HG02938 (cell line): ENCODE data around the gene AGTPBP1.
"Not testable (repeated sequence)": the region's sequence is repeated elsewhere in the genome, so short reads cannot be mapped to it uniquely, and the experiment has no call there.

Source experiments
- ATAC-seq: cut with Tn5 transposase; IDR thresholded peaks from one replicate; pipeline ENCODE4 v1.9.1; 2021; ENCODE audit warnings: mild to moderate bottlenecking, moderate library complexity; ENCODE audit not compliant: unreplicated experiment

The AGTPBP1 gene

DNA sequence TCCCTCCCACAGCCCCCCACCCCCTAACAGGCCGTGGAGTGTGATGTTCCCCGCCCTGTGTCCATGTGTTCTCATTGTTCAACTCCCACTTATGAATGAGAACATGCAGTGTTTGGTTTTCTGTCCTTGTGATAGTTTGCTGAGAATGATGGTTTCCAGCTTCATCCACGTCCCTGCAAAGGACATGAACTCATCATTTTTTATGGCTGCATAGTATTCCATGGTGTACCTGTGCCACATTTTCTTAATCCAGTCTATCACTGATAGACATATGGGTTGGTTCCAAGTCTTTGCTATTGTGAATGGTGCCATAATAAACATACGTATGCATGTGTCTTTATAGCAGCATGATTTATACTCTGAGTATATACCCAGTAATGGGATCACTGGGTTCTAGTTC, 23.9 kb downstream of the AGTPBP1 start:
- not testable (repeated sequence) for ATAC-seq

DNA sequence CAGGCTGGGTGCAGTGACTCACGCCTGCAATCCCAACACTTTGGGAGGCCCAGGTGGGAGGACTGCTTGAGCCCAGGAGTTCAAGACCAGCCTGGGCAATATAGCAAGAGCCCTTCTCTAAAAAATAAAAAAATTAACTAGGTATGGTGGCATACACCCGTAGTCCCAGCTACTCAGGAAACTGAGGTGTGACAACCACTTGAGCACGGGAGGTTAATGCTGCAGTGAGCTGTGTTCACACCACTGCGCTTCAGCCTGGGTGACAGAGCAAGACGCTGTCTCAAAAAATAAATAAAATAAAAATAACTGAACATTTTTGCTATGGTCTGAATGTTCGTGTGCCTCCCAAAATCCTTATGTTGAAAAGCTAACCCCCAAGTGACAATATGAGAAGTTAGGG, 24.5 kb downstream of the AGTPBP1 start:
- ATAC-seq: no peak

DNA sequence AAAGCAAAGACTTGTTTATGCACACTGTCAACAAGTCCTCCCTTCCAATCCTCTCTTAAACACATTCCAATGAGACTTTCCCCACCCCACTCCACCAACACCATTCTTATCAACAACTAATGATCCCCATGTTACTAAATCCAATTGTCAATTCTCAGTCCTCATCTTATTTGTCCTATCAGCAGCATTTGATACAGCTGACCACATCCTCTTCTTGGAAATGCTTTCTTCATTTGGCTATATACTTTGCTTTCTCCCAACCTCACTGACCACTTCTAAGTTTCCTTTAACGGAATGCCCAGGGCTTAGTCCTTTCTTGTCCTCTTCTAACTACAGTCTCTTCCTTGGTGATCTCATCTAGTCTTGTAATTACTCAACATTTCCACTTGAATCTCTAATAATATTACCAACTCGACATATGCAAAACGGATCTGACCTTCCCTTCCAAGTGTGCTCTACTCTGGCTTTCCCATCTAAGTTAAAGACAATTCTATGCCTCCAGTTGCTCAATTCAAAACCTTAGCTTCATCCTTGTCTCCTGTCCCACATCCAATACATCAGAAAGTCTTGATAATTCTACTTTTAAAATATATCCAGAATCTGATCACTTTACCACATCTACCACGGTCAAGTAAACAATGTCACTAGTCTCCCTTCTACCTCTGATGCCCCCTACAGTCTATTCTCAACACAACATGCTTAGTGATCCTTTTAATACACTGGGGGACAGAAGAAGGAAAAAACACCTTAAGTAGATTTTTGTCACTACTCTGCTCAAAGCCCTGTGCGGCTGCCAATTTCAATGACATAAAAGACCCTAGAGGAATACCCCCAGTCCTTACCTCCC, 25.5 kb downstream of the AGTPBP1 start:
- ATAC-seq: peak; percentile 79

DNA sequence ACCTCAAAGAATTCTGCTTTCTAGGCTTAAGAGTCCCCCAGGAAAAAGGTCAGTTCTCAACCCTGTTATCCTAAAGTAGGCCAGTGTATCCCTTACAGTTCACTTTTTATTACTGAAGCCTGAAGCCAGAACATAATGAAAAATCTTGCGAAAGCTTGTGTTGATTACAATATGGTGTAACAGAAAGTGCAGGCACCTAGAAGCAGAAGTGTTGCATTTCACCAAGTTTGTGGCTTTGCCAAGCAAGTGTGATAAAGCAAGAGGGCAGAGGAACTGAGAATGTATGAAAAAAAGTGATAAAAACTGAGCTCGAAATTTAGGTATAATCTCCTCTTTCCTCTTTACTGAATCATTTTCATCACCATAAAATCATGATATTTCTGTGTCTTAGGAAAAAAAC, 26.2 kb downstream of the AGTPBP1 start:
- ATAC-seq: peak; percentile 71

DNA sequence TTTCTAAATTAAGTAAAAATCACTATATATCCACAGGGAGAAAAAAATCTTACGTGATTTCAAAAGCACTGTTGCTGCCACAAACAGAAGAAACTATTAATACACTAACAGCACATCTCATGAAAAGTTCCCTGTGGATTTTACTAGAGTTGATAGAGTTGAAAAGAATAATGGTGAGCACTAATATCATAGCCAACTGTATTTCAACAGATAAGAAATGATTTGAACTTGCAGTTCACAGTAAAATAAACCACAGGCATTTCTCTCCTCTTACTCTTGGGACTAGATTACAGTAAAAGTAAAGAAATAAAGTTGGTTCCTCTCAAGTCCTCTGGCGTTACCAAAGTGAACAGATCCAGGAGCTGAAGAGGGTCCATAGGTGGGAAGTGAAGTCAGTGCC, 27.9 kb downstream of the AGTPBP1 start:
- ATAC-seq: no peak

DNA sequence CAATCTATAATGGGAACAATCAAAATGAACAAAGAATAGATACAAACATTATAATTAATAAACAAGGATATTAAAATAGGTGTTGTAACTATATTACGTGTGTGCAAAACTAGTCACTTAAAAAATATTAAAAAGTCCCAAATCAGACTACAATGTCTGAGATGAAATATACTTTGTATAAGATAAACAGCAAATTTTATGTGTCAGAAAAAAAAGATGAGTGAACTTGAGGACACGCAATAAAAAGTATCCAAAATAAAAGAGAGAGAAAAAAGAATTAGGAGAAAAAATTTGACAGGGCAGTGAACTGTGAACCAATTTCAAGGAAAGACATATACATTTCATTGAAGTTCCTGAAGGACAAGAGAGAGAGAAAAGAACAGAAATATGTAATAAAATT, 37.0 kb downstream of the AGTPBP1 start:
- ATAC-seq: no peak

DNA sequence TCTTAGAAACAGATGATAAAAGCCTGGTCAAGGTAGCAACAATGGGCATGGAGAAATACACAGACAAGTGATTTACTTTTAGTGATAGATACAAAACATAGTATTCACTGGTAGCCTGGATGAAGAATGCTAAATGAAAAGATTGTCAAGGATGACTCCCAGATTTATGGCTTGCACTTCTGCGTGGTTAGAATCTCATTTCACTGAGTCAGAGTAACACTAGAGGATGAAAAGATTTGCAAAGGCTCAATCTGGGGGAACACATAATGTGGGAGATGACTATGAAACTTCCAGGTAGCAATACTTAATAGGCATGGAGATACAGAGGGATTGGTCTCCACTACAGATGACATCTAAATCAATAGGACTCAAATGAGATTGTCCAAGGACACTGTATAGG, 38.4 kb downstream of the AGTPBP1 start:
- ATAC-seq: no peak

DNA sequence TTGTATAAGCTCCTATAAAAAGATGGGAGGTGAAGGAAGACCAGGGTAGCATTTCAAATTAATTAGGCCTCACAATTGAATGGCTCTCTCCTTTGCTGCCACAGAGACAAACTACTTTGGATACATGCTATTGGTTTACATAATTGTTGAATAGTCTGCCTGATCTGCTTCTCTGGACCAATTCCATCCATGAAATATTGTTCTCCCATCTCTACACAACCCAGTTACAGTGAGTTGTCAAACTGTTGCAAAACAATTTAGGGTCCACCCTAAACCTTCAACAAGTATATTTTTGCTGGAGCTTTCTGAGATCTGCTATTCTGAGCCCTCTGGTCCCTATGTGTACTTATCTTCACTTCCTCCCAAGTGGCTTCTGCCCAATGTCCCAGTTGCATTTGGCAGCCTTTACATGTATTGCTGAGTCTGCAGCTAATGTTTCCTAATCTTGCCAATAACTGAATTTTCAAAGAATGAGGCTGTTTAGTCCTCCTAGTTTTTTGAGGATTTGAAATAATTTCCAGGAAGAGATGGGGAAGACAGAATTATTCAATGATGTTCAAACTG, 38.9 kb downstream of the AGTPBP1 start:
- ATAC-seq: no peak

DNA sequence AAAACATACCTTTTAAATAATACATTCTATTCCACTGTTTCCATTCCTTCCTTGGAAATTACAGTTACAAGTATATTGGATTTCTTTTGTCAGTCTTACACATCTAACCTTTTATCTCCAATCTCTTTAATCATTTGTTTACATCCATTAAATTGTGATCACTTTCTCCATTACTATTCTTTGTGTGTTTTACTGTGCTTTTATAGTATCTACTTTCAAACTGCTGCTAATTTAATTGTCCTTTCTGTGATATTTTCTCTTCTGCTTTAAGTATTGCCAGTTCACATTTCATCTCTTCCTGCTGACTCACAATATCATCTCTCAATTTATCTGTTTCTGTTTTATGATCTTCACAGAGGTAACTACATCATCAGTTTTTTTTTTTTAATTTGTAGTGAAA, 39.6 kb downstream of the AGTPBP1 start:
- no peak for ATAC-seq

DNA sequence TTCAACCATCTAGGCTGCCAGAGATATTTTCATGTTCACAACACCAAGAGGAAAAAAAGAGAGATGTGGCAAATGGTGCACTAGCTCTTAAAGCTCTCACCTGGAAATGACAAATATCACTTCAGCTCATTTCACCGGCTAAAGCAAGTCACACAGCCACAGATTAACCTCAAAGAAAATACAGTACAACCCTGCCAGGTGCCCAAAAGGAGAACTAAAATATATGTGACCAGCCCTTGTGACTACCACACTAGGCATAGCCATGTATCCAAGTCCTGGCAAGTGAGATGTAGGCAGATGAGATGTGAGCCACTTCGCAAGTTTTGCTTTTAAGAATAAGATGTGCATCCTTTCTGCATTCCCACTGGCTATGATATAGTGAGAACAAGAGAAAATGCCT, 41.4 kb downstream of the AGTPBP1 start:
- no peak for ATAC-seq

DNA sequence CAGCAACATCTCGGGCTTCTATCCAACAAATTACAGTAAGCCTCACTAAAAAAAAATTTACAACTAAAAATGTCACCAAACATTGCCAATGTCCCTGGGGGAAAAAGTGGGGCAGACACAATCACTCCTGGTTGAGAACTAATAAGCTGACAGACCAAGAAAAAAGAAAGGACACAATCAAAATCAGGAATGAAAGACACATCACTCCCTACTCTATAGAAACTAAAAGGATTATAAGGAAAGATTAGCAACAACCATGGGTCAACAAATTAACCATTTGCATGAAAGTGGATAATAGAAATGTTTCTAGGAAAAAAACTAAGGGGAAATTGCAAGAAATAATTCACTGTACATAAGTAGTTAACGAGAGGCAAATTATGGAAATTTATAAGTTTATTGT, 53.4 kb downstream of the AGTPBP1 start:
- ATAC-seq: no peak

DNA sequence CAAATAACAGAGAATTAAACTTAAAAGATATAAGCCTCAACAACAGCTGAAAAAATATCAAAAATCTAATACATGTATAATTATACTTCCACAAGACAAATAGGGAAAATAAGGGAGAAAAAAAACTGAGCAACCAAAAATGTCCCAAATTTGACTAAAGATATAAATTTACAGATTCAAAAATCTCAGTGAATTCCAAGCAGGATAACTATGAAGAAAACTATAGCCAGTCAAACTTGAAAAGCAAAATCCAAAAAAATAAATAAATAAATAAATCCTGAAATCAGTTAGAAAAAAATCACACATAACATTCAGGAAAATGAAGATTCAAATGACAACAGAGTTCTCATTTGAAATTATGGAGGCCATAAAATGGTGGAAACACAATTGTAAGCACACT, 56.7 kb downstream of the AGTPBP1 start:
- ATAC-seq: no peak

DNA sequence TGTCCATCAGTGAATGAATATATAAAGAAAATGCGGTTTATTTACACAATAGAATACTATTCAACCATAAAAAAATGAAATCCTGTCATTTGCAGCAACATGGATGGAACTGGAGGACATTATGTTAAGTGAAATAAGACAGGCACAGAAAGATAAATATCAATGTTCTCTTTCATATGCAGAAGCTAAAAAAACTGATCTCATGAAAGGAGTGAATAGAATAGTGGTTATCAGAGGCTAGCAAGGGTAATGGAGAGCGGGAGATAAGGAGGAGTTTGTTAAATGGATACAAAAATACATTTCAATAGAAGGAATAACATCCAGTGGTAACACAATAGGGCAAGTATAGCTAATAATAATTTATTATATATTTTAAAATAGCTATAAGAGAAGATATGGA, 65.0 kb downstream of the AGTPBP1 start:
- ATAC-seq: no peak

DNA sequence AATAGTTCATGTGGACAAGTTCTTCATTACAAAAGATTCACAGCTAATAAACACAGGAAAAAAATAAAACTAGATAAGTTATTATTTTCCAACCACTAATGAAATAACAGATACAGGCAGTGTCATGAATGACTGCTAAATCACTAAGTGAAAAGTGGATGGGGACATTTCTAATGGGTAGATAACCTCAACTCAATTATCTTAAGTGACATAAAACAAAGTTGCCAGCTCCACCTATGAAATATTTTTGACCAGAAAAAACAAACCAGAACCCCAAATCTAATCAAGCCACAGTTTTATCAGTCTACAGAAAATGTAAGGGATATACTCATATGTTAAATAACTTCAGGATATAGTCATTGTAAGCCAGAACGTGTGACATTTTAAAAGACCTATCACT, 74.4 kb downstream of the AGTPBP1 start:
- no peak for ATAC-seq

DNA sequence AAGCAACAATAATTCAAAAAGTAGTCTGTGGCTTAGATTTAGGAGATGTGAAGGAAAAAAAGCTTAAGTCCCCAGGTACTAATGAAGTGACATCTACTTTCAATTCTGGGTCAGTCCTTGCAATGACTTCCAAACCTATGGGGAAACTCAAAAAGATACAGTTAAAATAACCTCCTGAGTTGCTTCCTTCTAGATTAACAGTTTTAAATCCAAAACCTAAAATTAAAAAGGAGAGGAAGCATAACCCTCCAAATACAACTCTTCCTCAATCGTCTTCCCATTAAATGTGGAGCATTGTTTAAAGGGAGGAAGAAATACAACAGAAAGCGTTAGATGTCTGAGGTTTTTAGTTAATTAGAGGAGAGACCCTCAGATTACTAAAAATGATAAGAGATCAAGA, 75.7 kb downstream of the AGTPBP1 start:
- ATAC-seq: no peak

DNA sequence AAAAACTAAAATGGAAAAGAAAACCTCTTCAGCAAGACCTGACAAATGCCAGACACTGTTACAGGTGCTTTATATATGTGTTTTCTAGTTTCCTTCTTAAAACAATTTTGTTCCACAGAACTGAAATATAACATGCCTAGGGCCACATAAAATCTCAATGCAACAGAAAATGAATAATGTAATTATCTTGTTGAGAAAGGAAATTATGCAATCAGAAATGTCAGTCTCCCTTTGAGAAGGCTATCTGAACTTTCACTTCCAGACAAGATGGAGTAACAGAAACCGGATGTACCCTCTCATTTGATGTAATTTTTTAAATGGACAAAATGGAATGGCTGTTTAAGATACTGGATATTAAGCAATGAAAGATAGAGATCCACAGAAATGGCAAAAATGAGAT, 79.2 kb downstream of the AGTPBP1 start:
- no peak for ATAC-seq

DNA sequence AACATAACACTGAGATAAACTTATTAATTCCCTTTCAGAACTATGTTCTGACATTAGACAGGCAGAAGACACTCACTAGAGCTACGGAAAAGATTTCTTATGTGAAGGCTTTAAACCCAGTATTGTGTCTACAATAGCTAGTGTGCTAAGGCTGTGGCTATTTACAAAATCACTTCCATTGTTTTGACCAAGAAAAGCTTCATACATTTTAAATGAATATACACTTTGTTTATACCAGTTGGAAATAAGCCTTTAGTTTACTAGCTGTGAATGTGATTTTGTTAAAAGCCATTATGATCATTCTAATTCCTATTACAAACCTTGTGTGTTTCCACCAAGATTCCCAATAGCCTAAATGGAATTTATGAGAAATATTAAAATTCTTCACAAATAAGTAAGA, 83.0 kb downstream of the AGTPBP1 start:
- ATAC-seq: no peak

DNA sequence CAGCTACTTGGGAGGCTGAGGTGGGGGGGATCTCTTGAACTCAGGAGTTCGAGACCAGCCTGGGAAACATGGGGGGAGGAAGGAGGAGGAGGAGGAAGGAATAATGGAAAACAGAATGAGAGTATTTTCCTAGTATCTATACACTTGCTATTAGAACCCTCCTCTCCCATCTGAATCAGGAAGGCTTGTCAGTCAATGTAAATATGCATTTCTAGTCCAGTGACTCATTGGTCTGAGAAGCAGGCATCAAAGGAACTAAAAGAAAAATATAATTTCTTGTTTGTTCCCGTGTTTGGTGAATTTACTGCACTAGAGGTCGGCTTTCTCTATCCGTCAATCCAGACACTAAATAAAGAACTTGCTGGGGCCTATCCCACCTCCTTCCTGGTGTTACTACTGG, 88.6 kb downstream of the AGTPBP1 start:
- ATAC-seq: no peak

DNA sequence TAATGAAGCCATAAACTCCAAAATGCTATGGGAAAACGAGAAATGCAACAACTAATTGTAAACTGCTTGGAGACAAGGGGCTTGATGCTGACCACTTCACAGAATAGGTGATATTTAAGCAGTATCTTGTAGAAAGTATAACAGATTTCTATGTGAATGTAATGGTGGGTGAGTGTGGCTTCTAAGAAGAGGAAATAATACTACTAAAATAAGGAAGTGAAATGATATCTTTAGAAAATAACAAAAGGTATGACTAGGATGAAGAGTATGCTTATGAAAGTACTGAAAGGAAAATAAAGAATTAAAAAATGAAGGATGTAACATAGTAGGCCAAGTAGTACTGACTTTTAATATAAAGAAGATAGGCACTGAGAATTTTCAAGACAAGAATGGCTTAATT, 94.2 kb downstream of the AGTPBP1 start:
- peak; percentile 96 for ATAC-seq

DNA sequence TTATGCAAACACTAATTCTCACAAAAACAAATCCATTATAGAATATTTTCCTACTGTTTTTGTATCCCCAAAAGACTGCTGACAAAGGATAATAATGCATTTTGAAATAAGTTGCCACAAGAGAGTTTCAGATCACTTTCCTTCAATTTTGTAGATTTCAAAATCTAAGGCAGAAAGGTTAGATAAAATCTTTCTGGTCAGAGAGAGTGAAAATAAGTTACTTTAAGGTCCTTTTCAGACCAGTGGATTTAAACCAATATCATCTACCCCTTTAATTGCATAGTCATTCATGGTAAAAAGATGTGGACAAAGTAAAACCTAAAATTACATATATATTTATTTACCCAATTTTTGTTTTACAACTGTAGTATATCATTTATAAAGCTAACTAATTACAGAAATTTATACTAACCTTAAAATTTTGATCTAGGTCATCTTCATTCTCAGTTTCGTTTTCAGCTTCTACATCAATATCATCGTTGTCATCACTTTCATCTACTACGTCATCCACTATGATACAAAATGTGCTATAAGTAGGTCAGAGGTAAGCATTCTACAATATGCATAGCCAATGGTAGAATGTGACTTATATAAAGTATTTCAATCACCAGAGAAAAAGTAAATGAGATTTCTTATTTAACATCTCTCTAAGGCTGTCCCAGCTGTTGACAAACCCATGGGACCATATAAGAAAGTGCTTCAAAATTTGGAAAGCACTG, 95.7 kb downstream of the AGTPBP1 start:
- ATAC-seq: no peak

DNA sequence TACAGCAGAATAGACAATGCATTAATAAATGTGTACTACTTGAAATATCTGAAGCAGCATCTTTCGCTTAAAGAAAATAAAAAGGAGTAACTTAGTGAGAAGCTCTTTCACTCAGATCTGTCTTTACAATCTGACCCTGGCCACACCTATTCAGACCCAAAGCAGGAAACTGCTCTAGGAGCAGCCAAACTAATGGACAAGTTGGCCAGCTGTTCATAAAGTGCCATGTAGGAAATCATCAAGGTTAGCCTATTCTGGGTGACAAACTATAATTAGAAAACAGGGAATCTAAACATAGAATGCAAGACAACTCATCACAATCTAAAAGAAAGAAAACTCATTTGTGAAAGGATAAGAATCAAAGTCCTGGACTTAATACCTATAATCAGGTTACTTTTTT, 101.3 kb downstream of the AGTPBP1 start:
- no peak for ATAC-seq

DNA sequence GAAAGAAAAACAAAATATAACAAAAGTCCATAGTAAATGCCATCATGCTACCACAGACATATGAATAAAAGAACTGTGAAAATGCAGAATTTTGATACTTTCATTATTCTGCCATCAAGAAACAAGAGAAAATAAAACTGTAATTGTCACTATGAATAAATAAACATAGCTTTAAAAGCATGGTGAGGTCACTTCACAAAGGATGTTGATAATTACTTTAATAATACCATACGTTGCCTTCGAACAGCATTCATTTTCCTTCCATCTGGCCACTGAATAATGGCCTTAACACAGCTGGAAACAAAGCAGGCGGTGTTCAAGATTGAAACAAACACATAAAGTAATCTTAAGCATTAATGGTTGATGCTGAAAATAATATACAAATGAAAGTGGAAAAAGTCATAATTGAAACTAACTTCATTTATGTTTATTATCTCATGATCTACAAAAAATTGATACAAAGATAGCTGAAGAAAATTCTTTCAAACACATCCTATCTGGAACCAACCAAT, 102.0 kb downstream of the AGTPBP1 start:
- ATAC-seq: no peak
